HG03175 (cell line): ENCODE data around the gene ACLY.
A peak's percentile ranks its signal among the peaks of the same experiment; 100 is the strongest.
"Not testable (repeated sequence)": the region's sequence is repeated elsewhere in the genome, so short reads cannot be mapped to it uniquely, and the experiment has no call there.

ENCODE experiments used
- ATAC-seq: cut with Tn5 transposase; IDR thresholded peaks from one replicate; pipeline ENCODE4 v1.9.1; 2021; ENCODE audit warnings: mild to moderate bottlenecking, moderate library complexity; ENCODE audit not compliant: unreplicated experiment

Gene ACLY

DNA sequence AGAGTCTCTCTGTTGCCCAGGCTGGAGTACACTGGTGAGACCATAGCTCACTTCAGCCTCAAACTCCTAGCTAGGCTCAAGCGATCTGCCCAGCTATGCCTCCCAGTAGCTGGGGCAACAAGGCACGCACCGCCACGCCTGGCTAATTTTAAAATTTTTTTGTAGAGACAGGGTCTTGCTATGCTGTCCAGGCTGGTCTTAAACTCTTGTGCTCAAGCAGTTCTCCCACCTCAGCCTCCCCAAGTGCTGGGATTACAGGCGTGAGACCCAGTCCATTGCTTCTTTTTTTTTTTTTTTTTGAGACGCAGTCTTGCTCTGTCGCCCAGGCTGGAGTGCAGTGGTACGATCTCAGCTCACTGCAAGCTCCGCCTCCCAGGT lies 44.5 kb downstream of the ACLY start:
- ATAC-seq = not testable (repeated sequence)

DNA sequence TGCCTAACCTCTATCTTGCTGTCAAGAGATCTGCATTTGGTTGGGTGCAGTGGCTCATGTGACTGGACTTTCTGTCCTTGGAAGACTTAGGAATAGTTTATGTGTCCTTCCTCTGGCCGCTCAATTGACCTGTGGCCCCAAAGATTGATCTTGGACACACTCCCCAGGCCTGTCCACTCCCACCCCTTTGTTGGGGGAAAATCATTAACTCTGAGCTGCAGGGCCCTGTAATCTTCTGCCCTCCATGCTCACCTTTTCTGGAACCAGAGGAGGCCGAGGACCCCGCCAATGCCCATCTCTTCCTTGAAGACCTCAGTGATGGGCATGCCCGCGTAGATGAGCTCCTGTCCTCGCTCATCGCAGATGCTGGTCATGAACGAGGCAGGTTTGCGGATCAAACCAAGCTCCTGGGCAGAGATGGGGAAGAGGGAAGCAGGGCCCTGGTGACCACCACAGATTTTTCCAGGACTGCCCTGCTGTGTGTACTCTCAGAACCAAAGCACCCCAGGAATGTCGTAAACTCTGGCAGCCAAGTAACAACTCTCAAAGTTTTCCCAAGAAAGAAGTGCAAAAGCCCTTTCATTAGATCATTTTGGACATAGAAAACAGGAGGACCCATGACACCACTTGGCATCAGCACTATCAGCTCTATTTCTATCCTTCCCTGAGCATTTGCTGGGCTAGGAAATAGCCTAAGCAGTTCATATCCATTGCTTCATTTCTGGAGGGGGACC lies 45.0 kb downstream of the ACLY start:
- no peak for ATAC-seq

DNA sequence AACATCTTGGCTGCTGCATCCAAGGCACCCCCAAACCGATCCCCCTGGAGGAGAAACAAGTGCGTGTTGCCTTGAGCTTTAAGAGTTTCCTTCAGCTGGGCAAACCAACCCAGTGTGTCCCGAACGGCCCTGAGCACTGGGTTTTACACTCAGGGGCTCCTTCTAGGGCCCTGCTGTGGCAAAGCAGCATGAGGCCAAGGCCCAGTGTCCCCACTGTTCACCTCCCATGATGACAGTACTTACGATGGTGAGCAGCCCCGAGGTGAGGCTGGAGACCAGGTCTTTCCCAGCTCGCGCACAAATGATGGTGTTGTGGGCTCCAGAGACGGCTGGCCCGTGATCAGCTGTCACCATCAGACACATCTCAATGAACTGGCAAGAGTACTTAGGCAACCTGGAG lies 47.0 kb downstream of the ACLY start:
- no peak for ATAC-seq

DNA sequence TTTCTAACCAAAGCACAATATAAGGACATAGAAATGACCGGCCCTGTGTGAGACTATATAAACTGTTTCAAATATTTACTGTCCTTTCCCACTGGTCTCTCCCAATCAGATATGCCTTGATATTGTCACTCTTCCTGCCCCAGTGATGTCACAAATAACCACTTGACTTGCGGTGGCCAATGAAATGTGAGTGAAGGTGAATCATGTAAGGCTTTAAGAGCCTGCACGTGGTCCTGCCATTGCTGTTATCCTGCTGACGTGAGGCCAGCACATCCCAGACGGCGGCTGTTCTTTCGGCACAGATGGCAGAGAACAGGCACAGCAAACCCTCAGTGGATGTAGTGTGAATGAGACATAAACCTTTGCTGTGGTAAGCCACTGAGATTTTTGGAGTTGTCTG lies 48.1 kb downstream of the ACLY start:
- no peak for ATAC-seq

DNA sequence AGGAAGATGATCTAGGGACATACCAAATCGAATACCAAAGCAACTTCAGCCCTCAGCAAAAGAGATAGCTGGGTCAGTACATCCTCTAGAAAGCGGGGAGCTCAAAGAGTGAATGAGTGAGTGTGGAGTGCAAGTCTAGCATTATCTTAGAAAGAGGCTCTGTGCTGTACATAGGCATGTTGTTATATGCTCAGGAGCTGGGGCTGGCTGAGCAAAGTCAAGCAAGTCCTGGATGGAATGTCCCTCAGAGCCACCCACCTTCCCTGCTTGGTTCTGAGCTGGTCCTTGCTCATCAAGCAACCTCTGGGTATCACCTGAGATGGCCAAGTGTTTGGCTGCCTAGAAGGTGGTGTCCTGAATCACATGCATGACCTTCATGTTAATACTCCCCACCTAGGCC lies 48.7 kb downstream of the ACLY start:
- no peak for ATAC-seq

DNA sequence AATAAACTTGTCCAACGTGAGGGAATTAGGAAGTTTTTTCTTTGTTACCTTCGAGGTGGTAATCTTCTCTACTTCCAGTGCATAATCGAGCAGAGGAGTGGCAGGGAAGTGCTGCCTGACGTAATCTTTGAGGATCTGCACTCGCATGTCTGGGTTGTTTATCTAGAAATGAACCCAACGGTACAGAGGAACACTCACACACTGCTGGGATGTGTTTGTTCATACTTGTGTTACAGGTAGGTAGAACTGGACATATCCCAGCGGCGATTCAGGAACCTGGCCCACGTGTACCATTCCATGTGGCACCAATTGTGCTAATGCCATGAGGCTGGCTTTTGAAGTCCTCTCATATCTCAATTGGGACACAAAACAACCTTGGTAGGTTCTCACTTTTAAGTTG lies 49.3 kb downstream of the ACLY start:
- ATAC-seq = no peak

DNA sequence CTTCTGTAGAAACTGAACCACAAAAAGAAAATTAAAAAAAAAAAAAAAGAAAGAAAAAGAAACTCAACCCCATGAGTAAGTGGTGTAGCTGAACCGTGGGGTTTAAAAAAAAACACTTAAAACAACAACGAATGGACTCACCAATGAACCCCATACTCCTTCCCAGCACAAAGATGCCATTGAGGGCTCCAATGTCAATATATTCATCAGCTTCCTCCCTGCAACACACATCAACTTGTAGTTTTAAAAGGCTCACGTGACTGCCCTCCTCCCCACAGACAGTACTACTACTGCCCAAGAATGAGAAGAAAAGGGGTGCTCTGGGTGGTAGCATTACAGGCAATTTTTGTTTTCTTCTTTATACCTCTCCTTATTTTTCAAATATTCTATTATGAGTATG lies 50.2 kb downstream of the ACLY start:
- ATAC-seq = no peak

DNA sequence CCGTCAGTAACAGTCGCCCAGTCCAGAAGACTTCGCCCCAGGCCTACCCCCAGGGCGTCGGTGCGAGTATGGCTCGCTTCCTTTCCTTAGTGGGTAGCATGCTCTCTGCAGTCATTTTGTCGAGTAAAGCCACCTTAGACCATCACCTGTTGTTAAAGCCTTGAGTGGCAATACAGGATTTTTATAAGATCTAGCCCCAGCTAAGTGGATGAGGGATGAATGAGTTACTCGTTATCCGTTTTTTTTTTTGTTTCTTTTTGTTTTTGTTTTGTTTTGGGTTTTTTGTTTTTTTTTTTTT lies 53.2 kb downstream of the ACLY start:
- ATAC-seq = no peak

DNA sequence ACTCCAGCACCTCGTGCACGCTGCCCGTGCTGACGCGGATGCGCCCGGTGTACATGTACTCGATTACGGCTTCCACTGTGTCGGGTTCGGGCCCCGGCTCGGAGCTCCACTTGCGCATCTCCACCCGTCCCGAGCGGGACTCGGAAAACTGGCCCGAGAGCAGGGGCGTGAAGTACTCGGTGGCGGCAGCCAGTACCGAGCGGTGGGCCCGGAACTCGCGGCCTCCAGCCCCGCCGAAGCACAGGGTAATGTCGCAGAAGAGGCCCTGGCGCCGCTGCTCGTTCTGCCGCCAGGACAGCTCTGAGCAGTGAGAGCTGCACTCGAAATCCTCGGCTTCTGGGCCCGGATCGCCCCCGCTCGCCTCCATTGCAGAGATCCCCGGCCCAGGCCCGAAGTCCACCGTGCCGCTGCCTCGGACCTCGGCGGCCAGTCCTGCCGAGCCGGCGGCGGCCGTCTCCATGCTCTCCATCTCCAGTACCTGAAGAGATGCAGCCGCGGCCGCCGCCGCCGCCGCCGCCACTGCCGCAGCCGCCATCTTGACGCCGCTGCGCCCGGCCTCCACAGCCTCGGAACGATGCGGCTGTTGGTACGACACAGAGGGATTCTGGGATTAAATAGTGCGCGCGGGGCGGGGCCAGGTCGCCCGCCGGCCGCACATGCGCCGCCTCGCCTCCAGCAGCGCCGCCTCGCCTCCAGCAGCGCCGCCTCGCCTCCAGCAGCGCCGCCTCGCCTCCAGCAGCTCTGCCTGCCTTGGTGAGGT lies 53.7 kb downstream of the ACLY start, which contains the start of gene KLHL11:
TSS of gene KLHL11 (minus strand) at position 588 of the 760 bp plus-strand sequence. CDS start at position 535, 53 bp downstream.
- ATAC-seq = peak; percentile 86

DNA sequence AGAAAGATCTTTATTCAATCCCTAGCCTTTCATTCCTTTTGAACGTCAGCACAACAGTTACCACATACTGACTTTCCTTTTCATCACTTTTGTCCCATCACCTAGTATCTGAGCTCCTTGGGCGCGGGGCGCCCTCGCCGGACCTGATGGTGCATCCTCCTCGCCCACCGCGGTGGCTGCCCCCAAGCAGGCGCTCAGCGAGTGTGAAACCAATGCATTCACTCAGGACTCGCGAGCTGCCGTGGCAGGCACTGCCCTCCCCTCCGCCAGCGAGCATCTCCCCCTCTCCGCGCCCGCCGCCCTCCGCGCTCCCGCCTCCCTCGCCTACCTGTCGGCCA lies 54.3 kb downstream of the ACLY start:
- ATAC-seq = no peak

DNA sequence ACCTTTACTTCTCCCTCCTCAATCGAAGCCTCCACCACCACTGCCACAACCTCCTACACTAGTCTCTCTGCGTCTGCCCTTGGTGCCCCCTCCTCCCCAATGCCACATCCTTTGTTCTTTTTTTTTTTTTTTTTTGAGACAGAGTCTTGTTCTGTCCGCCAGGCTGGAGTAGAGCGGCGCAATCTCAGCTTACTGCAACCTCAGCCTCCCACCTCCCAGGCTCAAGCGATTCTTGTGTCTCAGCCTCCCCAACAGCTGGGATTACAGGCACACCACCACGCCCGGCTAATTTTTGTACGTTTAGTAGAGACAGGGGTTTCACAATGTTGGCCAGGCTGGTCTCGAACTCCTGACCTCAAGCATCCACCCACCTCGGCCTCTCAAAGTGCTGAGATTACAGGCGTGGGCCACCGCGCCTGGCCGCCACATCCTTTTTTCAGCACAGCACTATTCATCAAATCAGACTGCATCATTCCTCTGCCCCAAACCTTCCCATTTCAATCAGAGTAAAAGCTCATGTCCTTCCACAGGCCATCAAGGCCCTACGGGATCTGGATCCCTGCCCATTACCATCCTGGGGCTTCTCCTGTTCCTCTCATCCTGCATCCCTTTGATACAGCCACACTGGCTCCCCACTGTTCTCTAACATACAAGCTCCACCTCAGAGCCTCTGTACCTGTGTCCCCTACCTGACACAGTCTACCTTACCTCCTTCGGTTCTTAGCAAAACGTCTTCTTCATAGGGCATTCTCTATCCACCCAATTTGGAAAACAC lies 55.5 kb downstream of the ACLY start:
- no peak for ATAC-seq

DNA sequence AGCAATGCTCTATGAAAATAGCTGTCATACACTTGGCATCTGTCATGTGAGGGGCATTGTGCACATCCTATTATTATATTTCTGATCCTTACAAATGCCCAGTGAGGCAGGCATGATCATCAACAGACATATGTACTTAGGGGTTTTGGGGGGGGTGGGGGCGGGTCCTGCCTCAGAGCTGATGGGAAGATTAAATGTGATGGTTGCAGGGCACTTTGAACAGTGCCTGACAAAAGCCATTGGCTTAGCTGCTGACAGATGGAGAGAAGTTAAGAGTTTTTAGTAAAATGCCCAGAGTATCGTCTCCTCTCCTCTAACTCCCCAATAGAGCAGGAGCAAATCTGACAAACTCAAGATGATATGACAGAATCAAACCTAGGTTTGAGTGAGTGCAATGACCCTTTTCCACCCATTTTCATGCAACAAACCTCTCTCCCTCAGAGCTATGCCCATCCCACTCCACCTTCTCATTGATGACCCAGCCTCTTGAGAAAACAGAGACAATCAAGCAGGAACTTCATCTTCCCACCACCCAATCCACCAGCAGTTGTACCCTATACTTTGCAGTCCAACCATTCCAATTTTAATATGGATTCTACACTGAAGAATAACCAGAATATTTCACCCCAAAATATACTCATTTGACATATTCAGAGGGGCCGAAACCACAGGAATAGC lies 58.4 kb downstream of the ACLY start:
- no peak for ATAC-seq

DNA sequence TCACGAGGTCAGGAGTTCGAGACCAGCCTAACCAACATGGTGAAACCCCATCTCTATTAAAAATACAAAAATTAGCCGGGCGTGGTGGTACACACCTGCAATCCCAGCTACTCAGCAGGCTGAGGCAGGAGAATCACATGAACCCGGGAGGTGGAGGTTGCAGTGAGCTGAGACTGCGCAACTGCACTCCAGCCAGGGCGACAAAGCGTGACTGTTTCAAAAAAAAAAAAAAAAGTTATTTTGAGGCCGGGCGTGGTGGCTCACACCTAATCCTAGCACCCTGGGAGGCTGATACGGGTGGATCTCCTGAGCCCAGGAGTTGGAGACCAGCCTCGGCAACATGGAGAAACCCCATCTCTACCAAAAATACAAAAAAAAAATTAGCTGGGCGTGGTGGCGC lies 67.4 kb downstream of the ACLY start:
- ATAC-seq = not testable (repeated sequence)

DNA sequence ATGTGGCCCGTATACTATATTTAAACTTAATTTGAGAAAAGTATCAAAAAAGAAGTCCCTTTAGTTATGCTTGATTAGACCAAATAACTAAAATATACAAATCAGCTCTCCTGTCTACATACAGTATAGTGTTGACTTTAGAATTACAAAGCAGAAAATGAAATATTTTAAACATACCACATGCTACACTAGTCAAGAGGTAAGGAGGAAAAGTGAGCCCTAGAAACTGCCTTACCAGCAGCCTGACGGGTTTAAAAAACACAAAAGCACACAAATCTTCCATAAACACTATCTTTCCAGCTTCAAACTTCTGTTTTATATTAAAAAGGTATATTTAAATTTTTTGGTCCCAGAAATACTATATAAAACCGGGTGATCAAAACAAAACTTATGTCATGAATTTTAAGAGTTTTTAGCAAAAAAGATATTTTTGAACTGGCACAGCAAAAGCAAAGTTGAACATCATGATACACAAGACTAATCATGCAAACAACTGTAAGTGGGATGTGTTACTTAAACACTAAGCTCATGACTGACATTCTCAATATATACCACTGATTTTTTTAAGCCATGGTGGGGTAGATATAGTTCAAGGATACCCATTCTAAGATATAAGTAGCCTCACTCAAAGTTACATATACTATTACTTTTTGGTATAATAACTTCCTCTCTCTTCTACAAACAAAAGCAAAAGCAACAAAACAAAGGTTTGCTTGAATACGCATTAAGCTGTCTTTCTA lies 69.3 kb downstream of the ACLY start:
- ATAC-seq = no peak

DNA sequence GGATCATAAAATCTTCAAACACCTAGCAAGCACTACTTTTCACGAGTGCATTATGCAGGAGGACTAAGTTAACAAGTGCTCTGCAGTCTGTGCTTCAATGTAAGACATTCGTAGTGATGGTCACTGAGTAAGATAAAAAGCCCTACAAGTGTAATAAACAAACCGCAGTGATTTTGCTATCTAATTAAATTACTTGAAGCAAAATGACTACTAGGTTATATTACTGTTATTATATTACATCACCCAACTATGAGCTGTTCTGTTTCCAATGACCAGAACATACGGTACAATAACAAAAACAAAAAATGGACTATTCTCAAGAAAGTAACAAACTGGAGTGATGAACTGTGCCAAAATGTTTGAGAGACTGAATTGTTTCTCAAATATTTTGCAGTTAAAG lies 70.0 kb downstream of the ACLY start:
- ATAC-seq = no peak

DNA sequence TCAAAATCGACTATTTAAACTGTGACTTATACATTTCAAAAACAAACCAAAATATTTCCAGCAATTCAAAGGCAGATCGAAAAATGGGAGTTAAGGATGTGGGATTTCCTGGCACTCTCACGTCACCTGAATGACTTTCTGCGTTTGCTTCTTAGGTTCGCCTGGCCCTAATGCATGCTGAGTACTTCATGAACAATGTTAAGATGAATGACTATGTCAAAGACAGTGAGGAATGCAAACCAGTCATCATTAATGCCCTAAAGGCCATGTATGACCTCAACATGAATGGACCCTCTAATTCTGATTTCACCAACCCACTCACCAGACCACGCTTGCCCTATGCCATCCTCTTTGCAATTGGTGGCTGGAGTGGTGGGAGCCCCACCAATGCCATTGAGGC lies 73.8 kb downstream of the ACLY start:
- no peak for ATAC-seq

DNA sequence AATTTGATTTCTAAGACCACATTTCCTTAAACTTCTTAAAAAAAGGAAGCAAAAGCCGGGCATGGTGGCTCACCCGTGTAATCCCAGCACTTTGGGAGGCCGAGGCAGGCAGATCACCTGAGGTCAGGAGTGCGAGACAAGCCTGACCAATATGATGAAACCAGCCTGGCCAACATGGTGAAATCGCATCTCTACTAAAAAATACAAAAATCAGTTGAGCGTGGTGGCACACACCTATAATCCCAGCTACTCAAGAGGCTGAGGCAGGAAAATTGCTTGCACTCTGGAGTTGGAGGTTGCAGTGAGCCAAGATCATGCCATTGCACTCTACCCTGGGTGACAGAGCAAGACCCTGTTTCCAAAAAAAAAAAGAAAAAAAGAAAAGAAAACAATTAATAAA lies 78.0 kb downstream of the ACLY start:
- ATAC-seq = not testable (repeated sequence)

DNA sequence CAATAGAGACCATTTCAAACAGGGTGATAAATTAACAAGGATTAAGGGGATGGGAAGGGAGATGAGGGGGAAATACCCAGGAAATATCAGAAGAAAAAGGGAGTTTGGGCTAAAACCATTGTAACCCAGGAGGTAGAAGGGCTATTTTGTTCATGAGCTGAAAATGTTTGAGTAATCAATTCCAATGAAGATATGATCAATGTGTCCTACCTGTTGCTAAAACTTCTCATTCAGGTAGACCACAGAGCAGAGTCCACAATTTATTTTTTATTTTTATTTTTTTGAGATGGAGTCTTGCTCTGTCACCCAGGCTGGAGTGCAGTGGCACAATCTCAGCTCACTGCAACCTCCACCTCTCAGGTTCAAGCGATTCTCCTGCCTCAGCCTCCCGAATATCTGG lies 79.3 kb downstream of the ACLY start:
- not testable (repeated sequence) for ATAC-seq

DNA sequence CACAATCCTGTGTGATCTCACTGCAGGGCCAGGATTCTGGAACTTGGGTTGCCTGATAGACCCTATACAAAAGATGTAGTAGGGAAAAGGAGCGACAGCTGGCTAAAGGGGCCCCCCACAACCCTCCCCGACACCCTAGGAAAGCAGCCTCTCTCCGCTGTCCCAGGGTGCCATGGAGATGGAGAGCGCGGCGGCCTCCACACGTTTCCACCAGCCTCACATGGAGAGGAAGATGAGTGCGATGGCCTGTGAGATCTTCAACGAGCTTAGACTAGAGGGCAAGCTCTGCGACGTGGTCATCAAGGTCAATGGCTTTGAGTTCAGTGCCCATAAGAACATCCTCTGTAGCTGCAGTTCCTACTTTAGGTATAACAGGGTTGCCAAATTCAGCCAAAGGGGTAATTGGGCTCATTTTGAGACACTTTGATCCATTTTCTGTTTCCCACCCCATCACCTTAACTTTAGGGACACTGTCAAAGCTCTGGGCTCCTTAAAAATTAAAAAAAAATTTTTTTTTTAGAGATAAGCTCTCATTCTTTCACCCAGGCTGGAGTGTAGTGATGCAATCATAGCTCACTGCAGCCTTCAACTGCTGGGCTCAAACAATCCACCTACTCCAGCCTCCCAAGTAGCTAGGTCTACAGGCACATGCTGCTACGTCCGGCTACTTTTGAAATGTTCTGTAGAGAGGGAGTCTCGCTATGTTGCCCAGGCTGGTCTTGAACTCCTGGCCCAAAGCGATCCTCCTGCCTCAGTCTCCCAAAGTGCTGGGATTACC lies 80.8 kb downstream of the ACLY start, which contains the start of gene KLHL10:
TSS of gene KLHL10 (plus strand) at position 65 of the 778 bp plus-strand sequence. CDS start at position 173, 108 bp downstream.
- no peak for ATAC-seq
